ENCODE data around the gene COPZ1.

COPZ1 gene

GRCh38 chr12:54378796-54379397, 54.0 kb downstream of the COPZ1 start:
- peak overlapping the region; percentile 56 for H3K4me3 ChIP-seq (ENCODE audit: low read depth, low read length)
- no peak for TF ChIP-seq CTCF (conservative IDR thresholded peaks at IDR 0.05; ENCODE audit: low read depth, low read length)
- DNase-seq (ENCODE audit: low read depth), result no peak

GRCh38 chr12:54379398-54380201, 54.7 kb downstream of the COPZ1 start:
- DNase-seq (ENCODE audit: low read depth), result peak; percentile 87
- H3K4me3 ChIP-seq (ENCODE audit: low read depth, low read length), result peak overlapping the region; percentile 56
- TF ChIP-seq CTCF (conservative IDR thresholded peaks at IDR 0.05; ENCODE audit: low read depth, low read length), result peak; percentile 100

- TF ChIP-seq CTCF (conservative IDR thresholded peaks at IDR 0.05; ENCODE audit: low read depth, low read length), result no peak
- DNase-seq (ENCODE audit: low read depth), result no peak
- no peak overlapping the region for H3K4me3 ChIP-seq (ENCODE audit: low read depth, low read length)
Measured at GRCh38 chr12:54381136-54381535, 56.2 kb downstream of the COPZ1 start.

GRCh38 chr12:54383041-54383609, 58.2 kb downstream of the COPZ1 start:
- peak; percentile 82 for DNase-seq (ENCODE audit: low read depth)
- no peak overlapping the region for H3K4me3 ChIP-seq (ENCODE audit: low read depth, low read length)
- no peak for TF ChIP-seq CTCF (conservative IDR thresholded peaks at IDR 0.05; ENCODE audit: low read depth, low read length)

- DNase-seq (ENCODE audit: low read depth), result no peak
- TF ChIP-seq CTCF (conservative IDR thresholded peaks at IDR 0.05; ENCODE audit: low read depth, low read length), result no peak
- no peak within 1 kb of the TSS for H3K4me3 ChIP-seq (ENCODE audit: low read depth, low read length)
Measured at GRCh38 chr12:54384591-54385041, 59.7 kb downstream of the COPZ1 start, which contains the start of gene ZNF385A. TSS of gene ZNF385A (minus strand) at chr12:54384733. CDS start at chr12:54384514, 219 bp downstream.

GRCh38 chr12:54385251-54385914, 60.5 kb downstream of the COPZ1 start:
- DNase-seq (ENCODE audit: low read depth), result no peak

More at GRCh38 chr12:54385251-54385914, 60.5 kb downstream of the COPZ1 start:
- H3K4me3 ChIP-seq (ENCODE audit: low read depth, low read length), result no peak overlapping the region
- no peak for TF ChIP-seq CTCF (conservative IDR thresholded peaks at IDR 0.05; ENCODE audit: low read depth, low read length)

Measured in choroid plexus epithelial cell (primary cell).